Measurements from ENCODE around the gene SMIM8. TPM values are rescaled to one million over a fixed set of nuclear protein-coding genes. Genes with fewer than 3 reads are reported as not detected.

Gene SMIM8
- total and polyA plus RNA-seq, 2 of the 4 experiments (the other 2 are of a cell fraction), result 2.7 to 3.6 TPM

GRCh38 chr6:87287251-87287650 lies 35.1 kb upstream of the SMIM8 start:
- Histone ChIP-seq H2BK15ac (ENCODE audit: low read depth, low read length) (no peak overlapping the region), H4K91ac (ENCODE audit: insufficient read depth, low read depth, low read length) (no peak overlapping the region), H3K18ac (ENCODE audit: low read depth, low read length) (no peak overlapping the region), H3K4me1 (ENCODE audit: control insufficient read depth, insufficient read depth, low read length) (no peaks in the 10 kb centered on the region), H2BK5ac (ENCODE audit: low read depth, low read length, poor library complexity, severe bottlenecking) (no peak overlapping the region), H3K23ac (ENCODE audit: low read depth, low read length) (no peak overlapping the region), H4K8ac (ENCODE audit: low read depth in 2 of 2, low read length in 2 of 2) (no peak overlapping the region), H2AK5ac (ENCODE audit: low read depth, low read length) (no peak overlapping the region), H3K36me3 (ENCODE audit: control insufficient read depth, insufficient read depth, low read length) (no peaks in the 10 kb centered on the region), H3K9me3 (ENCODE audit: control insufficient read depth, insufficient read depth, low read length) (no peaks in the 10 kb centered on the region), H3K9ac (ENCODE audit: low read depth, low read length) (no peak overlapping the region), H4K5ac (ENCODE audit: low read depth, low read length) (no peak overlapping the region), H2BK20ac (ENCODE audit: low read depth, low read length) (no peak overlapping the region), H3K56ac (ENCODE audit: extremely low read depth, insufficient read depth, low read length) (no peak overlapping the region), H3K9me1 (ENCODE audit: insufficient read depth, low read length) (no peaks in the 10 kb centered on the region), H3K4me2 (ENCODE audit: low read depth, low read length) (no peak overlapping the region), H3K4me3 (ENCODE audit: insufficient read depth, low read depth, low read length) (no peak overlapping the region), H3K79me1 (ENCODE audit: low read depth in 1 of 2, low read length in 2 of 2) (no peaks in the 10 kb centered on the region), H3K4ac (ENCODE audit: low read depth, low read length) (no peak overlapping the region), H2BK120ac (ENCODE audit: low read depth, low read length) (no peak overlapping the region), H2AFZ (replicated peaks; ENCODE audit: low read length, poor library complexity) (no peak overlapping the region), H2AK9ac (replicated peaks; ENCODE audit: low read depth, low read length, poor library complexity) (no peak overlapping the region), H3K27me3 (ENCODE audit: control insufficient read depth, insufficient read depth, low read length) (peaks cover 5% of the 10 kb centered on the region), H3K27ac (ENCODE audit: insufficient read depth, low read length) (no peak overlapping the region), H4K20me1 (ENCODE audit: insufficient read depth, low read length) (no peaks in the 10 kb centered on the region), H3K14ac (replicated peaks; ENCODE audit: low read depth, low read length) (no peak overlapping the region)
- ChIA-PET CTCF (no interaction called here), POLR2A (ENCODE audit: unreplicated experiment) (no interaction called here)
- in situ Hi-C loops (cut with MboI; ENCODE audit: low sequenced_read_pairs), result no loop called here
- intact Hi-C loops (cut with micrococcal nuclease), result no loop called here
- no CpG with 5 or more reads among the region's 2 CpGs for WGBS, 2 experiments (ENCODE audit: extremely low coverage in 2 of 2, insufficient read length in 1 of 2)
- peak; percentile 30 for DNase-seq
- ATAC-seq (ENCODE audit: low read depth), result peak; percentile 64; the same call in 1 of the 2 replicates
- TF ChIP-seq RAD21 (IDR thresholded peaks at IDR 0.05; ENCODE audit: low read length) (no peak), USF2 (IDR thresholded peaks at IDR 0.05; ENCODE audit: low read depth, low read length) (no peak), FOS (IDR thresholded peaks at IDR 0.05; ENCODE audit: low read depth, low read length) (no peak), CTCF (conservative IDR thresholded peaks at IDR 0.05; ENCODE audit: low read depth, low read length) (no peak), POLR2A (IDR thresholded peaks at IDR 0.05; ENCODE audit: low read depth, low read length) (no peak), CHD1 (IDR thresholded peaks at IDR 0.05; ENCODE audit: low read depth, low read length) (no peak), SMC3 (IDR thresholded peaks at IDR 0.05; ENCODE audit: low read depth, low read length) (no peak), RFX5 (IDR thresholded peaks at IDR 0.05; ENCODE audit: low read depth, low read length) (no peak), MAZ (IDR thresholded peaks at IDR 0.05; ENCODE audit: borderline replicate concordance, low read depth, low read length) (no peak), NFE2L2 (IDR thresholded peaks at IDR 0.05; ENCODE audit: low read depth, low read length) (no peak), RCOR1 (IDR thresholded peaks at IDR 0.05; ENCODE audit: insufficient replicate concordance, low read length) (no peak), MAFK (IDR thresholded peaks at IDR 0.05; ENCODE audit: low read depth, low read length) (no peak), CEBPB (IDR thresholded peaks at IDR 0.05; ENCODE audit: low read depth, low read length) (no peak), MXI1 (IDR thresholded peaks at IDR 0.05; ENCODE audit: borderline replicate concordance, low read depth, low read length) (no peak), ELK1 (IDR thresholded peaks at IDR 0.05; ENCODE audit: borderline replicate concordance, low read depth, low read length) (no peak)
- BruUV-seq (replicated peaks), result no TSS peak
- dilution Hi-C loops (cut with HindIII; ENCODE audit: low sequenced_read_pairs, unreplicated experiment), result no loop called here

Measured in IMR-90 (cell line).